HEK293T (cell line): ENCODE results near the gene USP5.

Experiments used
- ARNT ChIP-seq: fragments of 450-650 bp; IDR thresholded peaks from 2 replicates; pipeline ENCODE4 v1.6.1; 2017; ENCODE audit warnings: mild to moderate bottlenecking
- BHLHE40 ChIP-seq: fragments of 450-650 bp; IDR thresholded peaks from 2 replicates; pipeline ENCODE4 v1.6.1; 2016; ENCODE audit warnings: mild to moderate bottlenecking, moderate library complexity, borderline replicate concordance
- CTBP1 ChIP-seq: fragments of 450-650 bp; IDR thresholded peaks from 2 replicates; pipeline ENCODE4 v1.6.1; 2016; ENCODE audit warnings: borderline replicate concordance
- FOXA1 ChIP-seq: fragments of 450-650 bp; IDR thresholded peaks from 2 replicates; pipeline ENCODE4 v1.6.1; 2016; ENCODE audit warnings: mild to moderate bottlenecking
- FOXK2 ChIP-seq: fragments of 450-650 bp; IDR thresholded peaks from 2 replicates; pipeline ENCODE4 v1.6.1; 2016; ENCODE audit warnings: mild to moderate bottlenecking
- FOXM1 ChIP-seq: fragments of 450-650 bp; IDR thresholded peaks from 2 replicates; pipeline ENCODE4 v1.6.1; 2017; ENCODE audit warnings: mild to moderate bottlenecking, borderline replicate concordance
- HDGF ChIP-seq: fragments of 450-650 bp; IDR thresholded peaks from 2 replicates; pipeline ENCODE4 v1.6.1; 2017; ENCODE audit warnings: antibody characterized with exemption, borderline replicate concordance
- SP1 ChIP-seq: fragments of 450-650 bp; IDR thresholded peaks from 2 replicates; pipeline ENCODE4 v1.6.1; 2017
- SUZ12 ChIP-seq: fragments of 450-650 bp; IDR thresholded peaks from 2 replicates; pipeline ENCODE4 v1.6.1; 2016; ENCODE audit warnings: mild to moderate bottlenecking
- ZNF384 ChIP-seq: fragments of 450-650 bp; IDR thresholded peaks from 2 replicates; pipeline ENCODE4 v1.6.1; 2016
- TF ChIP-seq, protein P1 (sequence below): fragments of 450-650 bp; IDR thresholded peaks from 2 replicates; pipeline ENCODE4 v1.6.1; 2016

DNA sequence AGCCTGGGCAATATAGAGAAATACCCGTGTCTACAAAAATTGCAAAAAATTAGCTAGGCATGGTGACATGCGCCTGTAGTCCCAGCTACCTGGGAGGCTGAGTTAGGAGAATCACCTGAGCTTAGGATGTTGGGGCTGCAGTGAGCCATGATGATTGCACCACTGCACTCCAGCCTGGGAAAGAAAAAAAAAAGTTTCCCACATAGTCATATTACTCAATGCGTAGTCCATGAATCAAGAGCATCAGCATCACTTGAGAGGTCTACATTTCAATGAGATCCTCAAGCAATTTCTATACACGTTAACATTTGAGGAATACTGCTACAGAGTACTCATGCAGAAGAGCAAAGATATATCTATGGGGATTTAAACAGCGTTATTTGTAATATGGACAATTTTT lies 47.5 kb downstream of the USP5 start:
- TF ChIP-seq FOXM1 (no peak), FOXK2 (no peak), BHLHE40 (no peak), FOXA1 (no peak), CTBP1 (no peak), HDGF (no peak), SUZ12 (no peak), SP1 (no peak), ARNT (no peak), ZNF384 (no peak)
- TF ChIP-seq, protein P1, sequence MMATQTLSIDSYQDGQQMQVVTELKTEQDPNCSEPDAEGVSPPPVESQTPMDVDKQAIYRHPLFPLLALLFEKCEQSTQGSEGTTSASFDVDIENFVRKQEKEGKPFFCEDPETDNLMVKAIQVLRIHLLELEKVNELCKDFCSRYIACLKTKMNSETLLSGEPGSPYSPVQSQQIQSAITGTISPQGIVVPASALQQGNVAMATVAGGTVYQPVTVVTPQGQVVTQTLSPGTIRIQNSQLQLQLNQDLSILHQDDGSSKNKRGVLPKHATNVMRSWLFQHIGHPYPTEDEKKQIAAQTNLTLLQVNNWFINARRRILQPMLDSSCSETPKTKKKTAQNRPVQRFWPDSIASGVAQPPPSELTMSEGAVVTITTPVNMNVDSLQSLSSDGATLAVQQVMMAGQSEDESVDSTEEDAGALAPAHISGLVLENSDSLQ, result no peak
